K562 (cell line): ENCODE measurements around the gene RHBDF2. TPM values are rescaled to one million over a fixed set of nuclear protein-coding genes. Genes with fewer than 3 reads are reported as not detected.

ENCODE experiments used
- ARNT ChIP-seq, 2 experiments: fragments of 450-650 bp; IDR thresholded peaks; 2 replicates each; pipeline ENCODE4 v1.6.1; 2016; ENCODE audit warnings: mild to moderate bottlenecking in 1 of 2
- BRD9 ChIP-seq: fragments of 450-650 bp; IDR thresholded peaks from 2 replicates; pipeline ENCODE4 v1.6.1; 2018; ENCODE audit warnings: low read depth; ENCODE audit not compliant: partially characterized antibody
- CBX1 ChIP-seq: sonication (generic); IDR thresholded peaks from 2 replicates; pipeline ENCODE4 v1.6.1; 2016; ENCODE audit warnings: antibody characterized with exemption, low read depth, mild to moderate bottlenecking
- CHD1 ChIP-seq: fragments of 200-600 bp; sonication (generic); IDR thresholded peaks from one replicate; pipeline ENCODE4 v1.6.1; 2012; ENCODE audit warnings: mild to moderate bottlenecking, moderate library complexity, low read length, inconsistent platforms
- ELF1 ChIP-seq: fragments of 200-800 bp; sonication (Bioruptor generic); IDR thresholded peaks from 2 replicates; pipeline ENCODE4 v1.6.1; 2016; ENCODE audit warnings: missing genetic modification characterization, missing compliant biosample characterization
- FOSL1 ChIP-seq: fragments of 200-800 bp; sonication (Bioruptor generic); conservative IDR thresholded peaks from 2 replicates; pipeline ENCODE4 v1.6.1; 2016; ENCODE audit warnings: missing genetic modification characterization, missing compliant biosample characterization
- HDAC1 ChIP-seq, 2 experiments: fragments of 450-650 bp; IDR thresholded peaks; 2 replicates each; pipeline ENCODE4 v1.6.1; 2016 to 2017; ENCODE audit warnings: inconsistent platforms in 1 of 2, mild to moderate bottlenecking in 1 of 2, moderate library complexity in 1 of 2
- HEY1 ChIP-seq: fragments of 250-450 bp; sonication (Bioruptor Pico); IDR thresholded peaks from 2 replicates; pipeline ENCODE4 v1.5.0; 2020; ENCODE audit warnings: mild to moderate bottlenecking, moderate library complexity, borderline replicate concordance
- KAT2B ChIP-seq: IDR thresholded peaks from one replicate; pipeline ENCODE4 v1.6.1; 2012; ENCODE audit warnings: low read depth, mild to moderate bottlenecking, control low read depth, inconsistent platforms, low read length, moderate library complexity
- KDM4B ChIP-seq, 2 experiments: fragments of 450-650 bp in 1 of 2; sonication (generic) in 1 of 2; IDR thresholded peaks; 2 replicates each; pipeline ENCODE4 v1.6.1; 2016 to 2017; ENCODE audit warnings: borderline replicate concordance in 2 of 2, antibody characterized with exemption in 1 of 2, low read depth in 1 of 2, mild to moderate bottlenecking in 1 of 2
- LARP7 ChIP-seq: fragments of 450-650 bp; IDR thresholded peaks from 2 replicates; pipeline ENCODE4 v1.6.1; 2016
- MAFG ChIP-seq: fragments of 450-650 bp; conservative IDR thresholded peaks from 2 replicates; pipeline ENCODE4 v1.6.1; 2016; ENCODE audit warnings: missing genetic modification characterization, missing compliant biosample characterization
- POLR3G ChIP-seq: IDR thresholded peaks from 2 replicates; pipeline ENCODE4 v1.6.1; 2011; ENCODE audit not compliant: insufficient read length, insufficient replicate concordance; ENCODE audit errors: extremely low read depth
- UBTF ChIP-seq, 2 experiments: IDR thresholded peaks; 2 replicates each; pipeline ENCODE4 v1.6.1; 2012; ENCODE audit warnings: improper control_type of control experiment in 2 of 2, low read depth in 2 of 2, low read length in 2 of 2, borderline replicate concordance in 1 of 2
- XRCC3 ChIP-seq: fragments of 450-650 bp; IDR thresholded peaks from 2 replicates; pipeline ENCODE4 v1.6.1; 2017; ENCODE audit warnings: mild to moderate bottlenecking, moderate library complexity
- ZC3H11A ChIP-seq: IDR thresholded peaks from 2 replicates; pipeline ENCODE4 v1.6.1; 2012; ENCODE audit warnings: low read depth, low read length, improper control_type of control experiment
- ZKSCAN8 ChIP-seq: fragments of 200-800 bp; sonication (Bioruptor generic); IDR thresholded peaks from 2 replicates; pipeline ENCODE4 v1.6.1; 2016; ENCODE audit warnings: missing genetic modification characterization, missing compliant biosample characterization
- ZNF217 ChIP-seq: sonication (generic); formaldehyde crosslinking; IDR thresholded peaks from 2 replicates; pipeline ENCODE4 v1.8.0; 2022; ENCODE audit warnings: mild to moderate bottlenecking, missing genetic modification reagents
- ZNF589 ChIP-seq: fragments of 200-800 bp; sonication (Bioruptor generic); IDR thresholded peaks from 2 replicates; pipeline ENCODE4 v1.6.1; 2016; ENCODE audit warnings: low read depth, missing genetic modification characterization, missing compliant biosample characterization
- polyA plus RNA-seq, 8 experiments: library from polyadenylated mRNA; depleted of rRNA in 4 of 8; stranded (reverse) in 5 of 8; unstranded in 3 of 8; fragments of >200 nt; fragmentation: Nextera tagmentation in 2 of 8; fragmentation: Illumina TruSeq in 1 of 8; extraction: Ambion mirVana in 2 of 8; extraction: Trizol in 1 of 8; gene quantifications; 2 replicates each; pipeline versions ENCODE4 v1.2.1 to v1.2.3, GENCODE V29; 2011 to 2014; ENCODE audit warnings: inconsistent platforms in 1 of 8, missing spikeins in 1 of 8
- total RNA-seq, 7 experiments: library from RNA; depleted of rRNA in 6 of 7; stranded (reverse); fragments of >200 nt in 6 of 7; fragmentation: Illumina TruSeq in 2 of 7; extraction: Trizol in 2 of 7; gene quantifications; 2 replicates each; pipeline versions ENCODE4 v1.2.1 to v1.2.3, GENCODE V29; 2011 to 2021; ENCODE audit warnings: low replicate concordance in 1 of 7
- TF ChIP-seq, protein P1 (sequence below): fragments of 250-450 bp; sonication (Bioruptor Pico); IDR thresholded peaks from 2 replicates; pipeline ENCODE4 v1.5.0; 2022; ENCODE audit warnings: mild to moderate bottlenecking
- TF ChIP-seq, protein P2 (sequence below): fragments of 250-450 bp; sonication (Bioruptor Pico); IDR thresholded peaks from 2 replicates; pipeline ENCODE4 v1.4.0; 2020
- TF ChIP-seq, protein P3 (sequence below): fragments of 450-650 bp; IDR thresholded peaks from one replicate; pipeline ENCODE4 v1.6.1; 2018; ENCODE audit warnings: mild to moderate bottlenecking, moderate library complexity; ENCODE audit not compliant: partially characterized antibody

Gene RHBDF2
- total and polyA plus RNA-seq, 9 of the 15 experiments (the other 6 are each of a cell fraction or from before 2014, with no cell fraction given): 0.04 to 2.8 (median 1.1) TPM

DNA sequence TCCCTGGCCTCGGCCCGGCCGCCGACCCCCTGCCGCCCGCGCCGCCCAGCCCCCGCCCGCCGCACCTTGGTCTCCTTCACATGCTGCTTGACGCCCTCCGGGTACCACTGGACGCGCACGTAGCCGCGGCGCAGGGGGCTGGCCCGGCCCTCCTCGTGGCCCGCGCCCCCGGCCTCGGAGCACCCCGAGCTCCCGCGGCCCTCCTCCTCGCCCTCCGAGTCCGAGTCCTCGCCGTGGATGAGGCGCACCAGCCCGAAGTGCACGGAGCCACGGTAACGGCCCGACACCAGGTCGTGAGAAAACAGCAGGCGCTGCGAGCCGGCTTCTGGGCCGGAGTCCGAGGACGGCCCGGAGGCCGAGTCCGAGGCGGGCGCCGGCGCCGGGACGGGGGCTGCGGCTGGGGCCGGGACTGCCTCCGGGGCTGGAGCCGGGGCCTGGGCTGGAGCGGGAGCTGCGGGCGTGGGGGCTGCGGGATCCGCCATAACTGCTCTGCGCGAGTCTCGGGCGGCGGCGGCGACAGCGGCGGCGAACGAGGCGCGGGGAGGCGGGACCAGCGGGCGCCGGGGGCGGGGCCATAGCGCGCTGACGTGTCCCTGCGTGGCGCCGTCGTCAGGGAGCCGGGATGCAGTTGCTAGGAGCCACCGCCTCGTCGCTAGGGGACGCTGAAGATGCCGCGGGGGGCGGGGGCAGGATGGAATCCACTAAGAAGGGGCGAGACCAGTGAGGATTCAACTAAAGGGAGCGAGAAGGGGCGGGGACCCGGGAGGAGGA is 48.4 kb downstream of the RHBDF2 start, which contains the start of gene UBE2O (continued):
- no peak for TF ChIP-seq ZNF217 (CRISPR knock-in tag)
- TF ChIP-seq CHD1: peak; percentile 32
- no peak for TF ChIP-seq MAFG (tag)
- TF ChIP-seq POLR3G: no peak
- TF ChIP-seq LARP7: no peak
- TF ChIP-seq ZNF589 (CRISPR knock-in tag): no peak
- TF ChIP-seq FOSL1: 0 out of 2 replicates have a peak, but pooled peaks have one; percentile 30
- no peak for TF ChIP-seq KDM4B (IDR thresholded peaks at IDR 0.05; ENCODE audit: borderline replicate concordance in 2 of 2, low read depth in 1 of 2)
- TF ChIP-seq, protein P1, sequence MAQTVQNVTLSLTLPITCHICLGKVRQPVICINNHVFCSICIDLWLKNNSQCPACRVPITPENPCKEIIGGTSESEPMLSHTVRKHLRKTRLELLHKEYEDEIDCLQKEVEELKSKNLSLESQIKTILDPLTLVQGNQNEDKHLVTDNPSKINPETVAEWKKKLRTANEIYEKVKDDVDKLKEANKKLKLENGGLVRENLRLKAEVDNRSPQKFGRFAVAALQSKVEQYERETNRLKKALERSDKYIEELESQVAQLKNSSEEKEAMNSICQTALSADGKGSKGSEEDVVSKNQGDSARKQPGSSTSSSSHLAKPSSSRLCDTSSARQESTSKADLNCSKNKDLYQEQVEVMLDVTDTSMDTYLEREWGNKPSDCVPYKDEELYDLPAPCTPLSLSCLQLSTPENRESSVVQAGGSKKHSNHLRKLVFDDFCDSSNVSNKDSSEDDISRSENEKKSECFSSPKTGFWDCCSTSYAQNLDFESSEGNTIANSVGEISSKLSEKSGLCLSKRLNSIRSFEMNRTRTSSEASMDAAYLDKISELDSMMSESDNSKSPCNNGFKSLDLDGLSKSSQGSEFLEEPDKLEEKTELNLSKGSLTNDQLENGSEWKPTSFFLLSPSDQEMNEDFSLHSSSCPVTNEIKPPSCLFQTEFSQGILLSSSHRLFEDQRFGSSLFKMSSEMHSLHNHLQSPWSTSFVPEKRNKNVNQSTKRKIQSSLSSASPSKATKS (CRISPR knock-in tag): no peak
- TF ChIP-seq BRD9: no peak
- no peak for TF ChIP-seq XRCC3
- TF ChIP-seq, protein P2, sequence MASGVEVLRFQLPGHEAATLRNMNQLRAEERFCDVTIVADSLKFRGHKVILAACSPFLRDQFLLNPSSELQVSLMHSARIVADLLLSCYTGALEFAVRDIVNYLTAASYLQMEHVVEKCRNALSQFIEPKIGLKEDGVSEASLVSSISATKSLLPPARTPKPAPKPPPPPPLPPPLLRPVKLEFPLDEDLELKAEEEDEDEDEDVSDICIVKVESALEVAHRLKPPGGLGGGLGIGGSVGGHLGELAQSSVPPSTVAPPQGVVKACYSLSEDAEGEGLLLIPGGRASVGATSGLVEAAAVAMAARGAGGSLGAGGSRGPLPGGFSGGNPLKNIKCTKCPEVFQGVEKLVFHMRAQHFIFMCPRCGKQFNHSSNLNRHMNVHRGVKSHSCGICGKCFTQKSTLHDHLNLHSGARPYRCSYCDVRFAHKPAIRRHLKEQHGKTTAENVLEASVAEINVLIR (CRISPR knock-in tag): 0 out of 2 replicates have a peak, but pooled peaks have one; percentile 51
- TF ChIP-seq ZC3H11A: no peak
- no peak for TF ChIP-seq ZKSCAN8 (CRISPR knock-in tag)
- TF ChIP-seq ARNT (IDR thresholded peaks at IDR 0.05): no peak
- TF ChIP-seq ELF1 (tag): no peak
- TF ChIP-seq KAT2B: no peak
- TF ChIP-seq, protein P3, sequence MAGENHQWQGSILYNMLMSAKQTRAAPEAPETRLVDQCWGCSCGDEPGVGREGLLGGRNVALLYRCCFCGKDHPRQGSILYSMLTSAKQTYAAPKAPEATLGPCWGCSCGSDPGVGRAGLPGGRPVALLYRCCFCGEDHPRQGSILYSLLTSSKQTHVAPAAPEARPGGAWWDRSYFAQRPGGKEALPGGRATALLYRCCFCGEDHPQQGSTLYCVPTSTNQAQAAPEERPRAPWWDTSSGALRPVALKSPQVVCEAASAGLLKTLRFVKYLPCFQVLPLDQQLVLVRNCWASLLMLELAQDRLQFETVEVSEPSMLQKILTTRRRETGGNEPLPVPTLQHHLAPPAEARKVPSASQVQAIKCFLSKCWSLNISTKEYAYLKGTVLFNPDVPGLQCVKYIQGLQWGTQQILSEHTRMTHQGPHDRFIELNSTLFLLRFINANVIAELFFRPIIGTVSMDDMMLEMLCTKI: no peak
- TF ChIP-seq HEY1 (CRISPR knock-in tag): no peak
- peak in 1 of 2 experiments; percentile 93; a peak in 2 of 4 replicates for TF ChIP-seq HDAC1 (IDR thresholded peaks at IDR 0.05)
- TF ChIP-seq UBTF (IDR thresholded peaks at IDR 0.05; ENCODE audit: borderline replicate concordance in 1 of 2, low read depth in 2 of 2, low read length in 2 of 2): no peak
- no peak for TF ChIP-seq CBX1
